Keratinocyte (primary cell): ENCODE data around the gene RPP25L. TPM values are rescaled to one million over a fixed set of nuclear protein-coding genes. Genes with fewer than 3 reads are reported as not detected.

Experiments used
- DNase-seq: peaks from one replicate; pipeline ENCODE4 v3.0.0-alpha.2; 2011; ENCODE audit warnings: low read depth, missing footprints, low spot score
- FAIRE-seq: peaks from 2 replicates; lab custom pipeline; 2011; peaks lifted over from hg19 to GRCh38; lab: Jason Lieb, UNC
- H2AFZ ChIP-seq: 2 replicates; pipeline ENCODE4 v1.6.0; 2012; ENCODE audit warnings: low read length, control low read depth, inconsistent platforms; ENCODE audit not compliant: control insufficient read depth
- H3K27ac ChIP-seq: 2 replicates; pipeline ENCODE4 v1.5.1; 2011; ENCODE audit warnings: low read length; ENCODE audit not compliant: control insufficient read depth, insufficient read depth
- H3K27me3 ChIP-seq: 3 replicates; pipeline ENCODE4 v1.6.0; 2011; ENCODE audit warnings: low read length; ENCODE audit not compliant: control insufficient read depth, insufficient read depth; ENCODE audit errors: extremely low read depth
- H3K36me3 ChIP-seq, 2 experiments: 2 replicates in 1 of 2; 3 replicates in 1 of 2; pipeline ENCODE4 v1.5.1; 2011; ENCODE audit warnings: low read length in 2 of 2, mild to moderate bottlenecking in 1 of 2; ENCODE audit not compliant: control insufficient read depth in 2 of 2, insufficient read depth in 2 of 2; ENCODE audit errors: extremely low read depth in 1 of 2
- H3K4me1 ChIP-seq: 3 replicates; pipeline ENCODE4 v1.5.1; 2011; ENCODE audit warnings: low read length; ENCODE audit not compliant: control insufficient read depth, insufficient read depth; ENCODE audit errors: extremely low read depth
- H3K4me2 ChIP-seq: 3 replicates; pipeline ENCODE4 v1.6.0; 2011; ENCODE audit warnings: low read depth, low read length; ENCODE audit not compliant: control insufficient read depth, insufficient read depth; ENCODE audit errors: extremely low read depth
- H3K4me3 ChIP-seq, 3 experiments: fragments of 200-600 bp in 1 of 3; sonication (generic) in 1 of 3; 2 replicates in 2 of 3; 3 replicates in 1 of 3; pipeline ENCODE4 v1.5.1; 2011 to 2016; ENCODE audit warnings: low read length in 3 of 3, mild to moderate bottlenecking in 3 of 3, control low read depth in 2 of 3, inconsistent platforms in 1 of 3, low read depth in 1 of 3, mixed read lengths in 1 of 3, mixed run types in 1 of 3, moderate library complexity in 1 of 3; ENCODE audit not compliant: control insufficient read depth in 2 of 3, insufficient read depth in 2 of 3; ENCODE audit errors: extremely low read depth in 1 of 3
- H3K79me2 ChIP-seq: 2 replicates; pipeline ENCODE4 v1.6.0; 2012; ENCODE audit warnings: low read length; ENCODE audit not compliant: control insufficient read depth, insufficient read depth
- H3K9ac ChIP-seq: 3 replicates; pipeline ENCODE4 v1.6.0; 2011; ENCODE audit warnings: low read length; ENCODE audit not compliant: control insufficient read depth, insufficient read depth; ENCODE audit errors: extremely low read depth
- H3K9me1 ChIP-seq: 3 replicates; pipeline ENCODE4 v1.6.0; 2011; ENCODE audit warnings: low read length; ENCODE audit not compliant: control insufficient read depth, insufficient read depth; ENCODE audit errors: extremely low read depth
- H3K9me3 ChIP-seq: 2 replicates; pipeline ENCODE4 v1.5.1; 2012; ENCODE audit warnings: low read depth, low read length; ENCODE audit not compliant: control insufficient read depth
- H4K20me1 ChIP-seq: 3 replicates; pipeline ENCODE4 v1.6.0; 2011; ENCODE audit warnings: low read length; ENCODE audit not compliant: control insufficient read depth, insufficient read depth; ENCODE audit errors: extremely low read depth
- EZH2 ChIP-seq: IDR thresholded peaks from one replicate; pipeline ENCODE4 v1.6.1; 2012; ENCODE audit warnings: inconsistent platforms, mild to moderate bottlenecking, low read length, moderate library complexity
- dilution Hi-C: fragments of 300-500 bp; cut with MboI; formaldehyde crosslinking; loops from one replicate; pipeline ENCODE4 v1.7.0; 2020; ENCODE audit warnings: low sequenced_read_pairs; ENCODE audit not compliant: extremely low pct_ligation_motif_present
- polyA plus RNA-seq, 5 experiments: library from polyadenylated mRNA; depleted of rRNA in 3 of 5; stranded (reverse) in 3 of 5; stranded (forward) in 1 of 5; unstranded in 1 of 5; fragments of >200 nt; gene quantifications; 1 replicate in 1 of 5; 2 replicates in 3 of 5; 3 replicates in 1 of 5; pipeline versions ENCODE4 v1.2.1 to v1.2.3, GENCODE V29; 2011 to 2012; ENCODE audit warnings: missing spikeins in 2 of 5, low read depth in 1 of 5, low replicate concordance in 1 of 5
- TF ChIP-seq, protein P1 (sequence below), 3 experiments: IDR thresholded peaks in 1 of 3; conservative IDR thresholded peaks in 1 of 3; optimal IDR thresholded peaks in 1 of 3; 2 replicates in 2 of 3; 3 replicates in 1 of 3; pipeline versions ENCODE3 to v1.5.1; 2011; ENCODE audit warnings: low read length in 3 of 3, mild to moderate bottlenecking in 3 of 3, moderate library complexity in 2 of 3, control low read depth in 1 of 3, inconsistent platforms in 1 of 3; ENCODE audit not compliant: insufficient read depth in 2 of 3; ENCODE audit errors: extremely low read depth in 1 of 3

Gene RPP25L
- polyA plus RNA-seq, 1 donor (not counting 4 experiments of a cell fraction or from before 2014, with no cell fraction given): 23.4 TPM

DNA sequence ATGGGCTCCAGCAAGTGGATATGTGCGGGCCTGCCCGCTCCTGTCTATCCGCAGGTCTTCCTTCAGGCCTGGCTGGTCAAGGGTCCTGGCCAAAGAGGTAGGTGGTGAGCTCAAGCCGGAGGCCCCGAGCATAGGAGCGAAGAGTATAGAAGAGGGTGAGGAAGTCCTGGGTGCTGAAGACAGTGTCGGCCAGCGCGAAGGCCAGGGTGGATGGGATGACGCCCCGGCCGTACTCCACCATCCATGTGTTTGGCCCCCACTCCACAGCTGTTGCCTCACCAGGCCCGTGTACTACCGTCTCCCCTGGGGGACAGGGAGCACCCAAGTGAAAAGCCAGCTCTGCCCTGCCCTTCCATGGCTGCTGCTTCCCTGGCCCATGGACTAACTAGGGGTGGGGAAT is 23.7 kb upstream of the RPP25L start:
- H3K4me3 ChIP-seq: peak overlapping the region in 1 of 3 experiments; percentile 24
- dilution Hi-C loops: no loop called here
- H4K20me1 ChIP-seq: peaks cover 2% of the 10 kb centered on the region
- peak overlapping the region; percentile 97 for H3K4me2 ChIP-seq
- no peaks in the 10 kb centered on the region for H3K9me3 ChIP-seq
- H3K27ac ChIP-seq: no peak overlapping the region
- H2AFZ ChIP-seq: no peak overlapping the region
- H3K36me3 ChIP-seq: peaks cover 11 to 12% of the 10 kb centered on the region in 2 experiments
- no peaks in the 10 kb centered on the region for H3K9me1 ChIP-seq
- H3K4me1 ChIP-seq: peaks cover 28% of the 10 kb centered on the region
- H3K27me3 ChIP-seq: peaks cover under 1% of the 10 kb centered on the region
- FAIRE-seq (no peak), DNase-seq (no peak)
- peaks cover 25% of the 10 kb centered on the region for H3K79me2 ChIP-seq
- peak overlapping the region; percentile 25 for H3K9ac ChIP-seq
- TF ChIP-seq EZH2: no peak
- TF ChIP-seq, protein P1, sequence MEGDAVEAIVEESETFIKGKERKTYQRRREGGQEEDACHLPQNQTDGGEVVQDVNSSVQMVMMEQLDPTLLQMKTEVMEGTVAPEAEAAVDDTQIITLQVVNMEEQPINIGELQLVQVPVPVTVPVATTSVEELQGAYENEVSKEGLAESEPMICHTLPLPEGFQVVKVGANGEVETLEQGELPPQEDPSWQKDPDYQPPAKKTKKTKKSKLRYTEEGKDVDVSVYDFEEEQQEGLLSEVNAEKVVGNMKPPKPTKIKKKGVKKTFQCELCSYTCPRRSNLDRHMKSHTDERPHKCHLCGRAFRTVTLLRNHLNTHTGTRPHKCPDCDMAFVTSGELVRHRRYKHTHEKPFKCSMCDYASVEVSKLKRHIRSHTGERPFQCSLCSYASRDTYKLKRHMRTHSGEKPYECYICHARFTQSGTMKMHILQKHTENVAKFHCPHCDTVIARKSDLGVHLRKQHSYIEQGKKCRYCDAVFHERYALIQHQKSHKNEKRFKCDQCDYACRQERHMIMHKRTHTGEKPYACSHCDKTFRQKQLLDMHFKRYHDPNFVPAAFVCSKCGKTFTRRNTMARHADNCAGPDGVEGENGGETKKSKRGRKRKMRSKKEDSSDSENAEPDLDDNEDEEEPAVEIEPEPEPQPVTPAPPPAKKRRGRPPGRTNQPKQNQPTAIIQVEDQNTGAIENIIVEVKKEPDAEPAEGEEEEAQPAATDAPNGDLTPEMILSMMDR (optimal IDR thresholded peaks at IDR 0.05 in 1 of 3, IDR thresholded peaks at IDR 0.05 in 1 of 3, conservative IDR thresholded peaks at IDR 0.05 in 1 of 3; ENCODE audit: extremely low read depth in 1 of 3, insufficient read depth in 2 of 3, low read length in 3 of 3): no peak

DNA sequence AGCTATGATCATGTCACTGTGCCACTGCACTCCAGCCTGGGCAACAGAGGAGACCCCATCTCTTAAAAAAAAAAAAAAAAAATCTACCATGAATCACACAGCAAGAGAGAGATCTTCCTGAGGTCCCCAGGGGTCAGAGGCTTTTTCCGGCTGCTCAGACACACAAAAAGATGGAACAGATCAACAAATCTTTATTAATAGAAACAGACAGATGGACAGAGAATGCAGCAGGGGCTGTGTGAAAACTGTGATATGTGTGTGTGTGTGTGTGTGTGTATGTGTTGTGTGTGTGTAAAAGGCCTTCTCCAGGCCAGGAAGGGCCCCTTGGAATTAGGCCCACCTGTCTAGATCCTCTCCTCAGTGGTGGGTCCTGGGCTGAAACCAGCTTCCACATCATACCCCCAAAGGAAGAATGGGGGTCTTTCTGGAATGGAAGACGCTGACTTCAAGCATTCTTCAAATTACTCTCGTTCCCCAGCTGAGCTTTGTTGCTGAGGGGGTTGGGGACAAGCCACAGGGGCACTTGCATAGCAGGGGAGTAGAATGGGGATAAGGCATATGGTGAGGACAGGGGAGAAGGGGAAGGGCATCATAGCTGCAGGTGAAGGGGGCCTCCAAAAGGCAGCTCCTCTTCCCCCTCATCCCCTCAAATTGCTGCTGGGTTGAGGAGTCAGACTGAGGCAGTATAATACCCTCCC is 22.8 kb upstream of the RPP25L start:
- Histone ChIP-seq H3K27ac (no peak overlapping the region), H3K4me3 (no peak overlapping the region), H2AFZ (no peak overlapping the region), H3K9me3 (no peaks in the 10 kb centered on the region), H4K20me1 (peaks cover 2% of the 10 kb centered on the region), H3K9me1 (no peaks in the 10 kb centered on the region), H3K4me1 (peaks cover 28% of the 10 kb centered on the region), H3K36me3 (peaks cover 11 to 12% of the 10 kb centered on the region in 2 experiments), H3K4me2 (no peak overlapping the region), H3K9ac (no peak overlapping the region), H3K27me3 (peaks cover 6% of the 10 kb centered on the region), H3K79me2 (peaks cover 25% of the 10 kb centered on the region)
- FAIRE-seq: no peak
- dilution Hi-C loops: no loop called here
- DNase-seq: no peak
- TF ChIP-seq, protein P1 (optimal IDR thresholded peaks at IDR 0.05 in 1 of 3, IDR thresholded peaks at IDR 0.05 in 1 of 3, conservative IDR thresholded peaks at IDR 0.05 in 1 of 3; ENCODE audit: extremely low read depth in 1 of 3, insufficient read depth in 2 of 3, low read length in 3 of 3): no peak
